Uterus (tissue), 4 donors: ENCODE data around the gene PKNOX2. TPM values are rescaled to one million over a fixed set of nuclear protein-coding genes. Genes with fewer than 3 reads are reported as not detected.

ENCODE experiments used
- DNase-seq, 2 donors: peaks; one replicate each; pipeline ENCODE4 v3.0.0-alpha.2; 2019 to 2020
- H3K27ac ChIP-seq, 2 donors: fragments of 200-600 bp; sonication (generic); 1 replicate in 1 of 2; 2 replicates in 1 of 2; pipeline ENCODE4 v1.5.1; 2016 to 2018
- H3K27me3 ChIP-seq, 2 donors: fragments of 200-600 bp; sonication (generic); one replicate each; pipeline ENCODE4 v1.5.1; 2018 to 2019; ENCODE audit warnings: control low read depth in 1 of 2
- H3K36me3 ChIP-seq, 2 donors: fragments of 200-600 bp; sonication (generic); one replicate each; pipeline ENCODE4 v1.5.1; 2019; ENCODE audit warnings: control low read depth in 1 of 2
- H3K4me1 ChIP-seq, 2 donors: fragments of 200-600 bp; sonication (generic); one replicate each; pipeline ENCODE4 v1.5.1; 2018 to 2019; ENCODE audit warnings: control low read depth in 1 of 2
- H3K4me3 ChIP-seq, 2 donors: fragments of 200-600 bp; sonication (generic); 1 replicate in 1 of 2; 2 replicates in 1 of 2; pipeline ENCODE4 v1.5.1; 2018 to 2019; ENCODE audit warnings: mild to moderate bottlenecking in 1 of 2
- H3K9me3 ChIP-seq, 2 donors: fragments of 200-600 bp; sonication (generic); one replicate each; pipeline ENCODE4 v1.5.1; 2019; ENCODE audit warnings: control low read depth in 1 of 2
- CTCF ChIP-seq, 4 experiments: fragments of 200-600 bp in 2 of 4; fragments of 450-650 bp in 2 of 4; sonication (generic) in 2 of 4; IDR thresholded peaks; one replicate each; pipeline ENCODE4 v1.5.1; 2016 to 2019; ENCODE audit warnings: antibody characterized with exemption in 4 of 4, mild to moderate bottlenecking in 2 of 4, moderate library complexity in 1 of 4
- POLR2A ChIP-seq, 2 donors: fragments of 450-650 bp; IDR thresholded peaks; one replicate each; pipeline ENCODE4 v1.6.1; 2016; ENCODE audit warnings: antibody characterized with exemption in 2 of 2, mild to moderate bottlenecking in 1 of 2, moderate library complexity in 1 of 2
- intact Hi-C: fragments of 100-400 bp; cut with DNase I; formaldehyde crosslinking; loops from one replicate; pipeline ENCODE4 v1.15.1; 2023; ENCODE audit warnings: low total_unique reads
- total RNA-seq, 4 donors: library from RNA; depleted of rRNA in 3 of 4; stranded (reverse); fragments of >200 nt in 3 of 4; gene quantifications; one replicate each; pipeline versions ENCODE4 v1.1.0 to v1.2.4, GENCODE V29; 2014 to 2023
- donor health status: DM: yes; HTN: yes; CAD: no.

The PKNOX2 gene
- total RNA-seq, 4 donors from 2014 or later = 0.29 to 22.7 (median 3.3) TPM

GRCh38 chr11:125381499-125382044 is 217.0 kb downstream of the PKNOX2 start:
- H3K36me3 ChIP-seq = no peaks in the 10 kb centered on the region
- no peaks in the 10 kb centered on the region for H3K27me3 ChIP-seq
- TF ChIP-seq POLR2A (IDR thresholded peaks at IDR 0.05) (no peak), CTCF (IDR thresholded peaks at IDR 0.05) (no peak)
- H3K4me3 ChIP-seq = no peak overlapping the region
- no peaks in the 10 kb centered on the region for H3K4me1 ChIP-seq
- no peaks in the 10 kb centered on the region for H3K9me3 ChIP-seq
- DNase-seq = no peak
- intact Hi-C loops = no loop called here
- H3K27ac ChIP-seq = no peak overlapping the region

DNA sequence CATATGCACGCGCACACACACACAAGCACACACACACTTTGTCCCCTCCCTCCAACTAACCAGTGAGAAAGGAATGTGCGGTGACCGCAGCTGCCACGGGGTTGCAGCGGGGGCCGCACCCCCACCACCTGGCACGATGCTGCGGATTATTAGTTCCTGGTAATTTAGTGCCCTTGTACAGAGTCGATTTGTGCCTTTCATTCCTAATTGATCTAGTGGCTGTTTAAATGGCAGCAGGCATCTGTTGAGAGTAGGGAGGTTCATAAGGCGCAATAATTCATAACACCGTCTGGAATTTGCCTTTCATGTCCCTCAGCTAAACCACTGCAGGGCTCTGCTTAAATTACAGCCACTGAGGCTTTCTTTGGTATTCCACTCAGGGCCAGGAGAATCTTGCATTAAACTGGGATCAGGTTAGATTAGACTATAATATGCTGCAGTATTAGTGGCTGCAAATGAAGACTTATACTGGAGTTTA is 217.8 kb downstream of the PKNOX2 start:
- H3K27me3 ChIP-seq = no peaks in the 10 kb centered on the region
- no peaks in the 10 kb centered on the region for H3K36me3 ChIP-seq
- intact Hi-C loops = no loop called here
- no peak for DNase-seq
- H3K9me3 ChIP-seq = no peaks in the 10 kb centered on the region
- H3K27ac ChIP-seq = no peak overlapping the region
- no peak for TF ChIP-seq POLR2A (IDR thresholded peaks at IDR 0.05)
- no peak for TF ChIP-seq CTCF (IDR thresholded peaks at IDR 0.05)
- H3K4me1 ChIP-seq = no peaks in the 10 kb centered on the region
- no peak overlapping the region for H3K4me3 ChIP-seq

DNA sequence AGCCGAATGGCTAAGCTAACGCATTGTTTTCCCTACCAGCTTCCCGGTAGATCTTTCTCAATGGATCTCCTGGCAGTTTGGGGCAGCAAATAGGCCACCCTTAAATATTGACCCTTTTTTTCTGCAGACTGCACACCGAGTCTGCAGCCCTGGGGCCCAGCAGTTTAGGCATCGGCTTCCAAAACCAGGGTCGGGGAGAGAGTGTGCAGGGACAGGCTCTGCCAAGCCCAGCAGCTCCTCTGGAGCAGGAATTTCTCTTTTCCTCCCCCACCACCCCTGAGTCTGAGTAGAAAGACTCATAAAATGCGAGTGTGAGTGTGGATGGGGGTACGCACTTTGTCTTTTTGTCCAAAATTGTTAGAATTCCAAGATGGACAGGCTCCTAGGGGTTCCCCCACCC is 218.3 kb downstream of the PKNOX2 start:
- intact Hi-C loops = no loop called here
- no peak for DNase-seq
- TF ChIP-seq POLR2A (IDR thresholded peaks at IDR 0.05) (no peak), CTCF (IDR thresholded peaks at IDR 0.05) (no peak)

GRCh38 chr11:125384825-125385224 is 220.3 kb downstream of the PKNOX2 start:
- H3K4me1 ChIP-seq = no peaks in the 10 kb centered on the region
- no peaks in the 10 kb centered on the region for H3K27me3 ChIP-seq
- no peak for DNase-seq
- no peak overlapping the region for H3K27ac ChIP-seq
- no peaks in the 10 kb centered on the region for H3K9me3 ChIP-seq
- H3K4me3 ChIP-seq = no peak overlapping the region
- TF ChIP-seq CTCF (IDR thresholded peaks at IDR 0.05) = no peak
- no peak for TF ChIP-seq POLR2A (IDR thresholded peaks at IDR 0.05)
- intact Hi-C loops = no loop called here
- H3K36me3 ChIP-seq = no peaks in the 10 kb centered on the region

More for the DNA sequence above, 218.3 kb downstream of the PKNOX2 start:
- no peaks in the 10 kb centered on the region for H3K27me3 ChIP-seq
- H3K27ac ChIP-seq = no peak overlapping the region
- no peaks in the 10 kb centered on the region for H3K36me3 ChIP-seq
- H3K4me1 ChIP-seq = no peaks in the 10 kb centered on the region
- no peak overlapping the region for H3K4me3 ChIP-seq
- no peaks in the 10 kb centered on the region for H3K9me3 ChIP-seq

GRCh38 chr11:125387901-125388300 is 223.3 kb downstream of the PKNOX2 start:
- Histone ChIP-seq H3K27me3 (no peaks in the 10 kb centered on the region), H3K4me3 (no peak overlapping the region), H3K36me3 (no peaks in the 10 kb centered on the region), H3K9me3 (no peaks in the 10 kb centered on the region), H3K27ac (no peak overlapping the region), H3K4me1 (no peaks in the 10 kb centered on the region)
- TF ChIP-seq CTCF (IDR thresholded peaks at IDR 0.05) = no peak
- TF ChIP-seq POLR2A (IDR thresholded peaks at IDR 0.05) = no peak
- intact Hi-C loops = no loop called here
- DNase-seq = no peak
